ENCODE results near the gene SAGE1.

- TF ChIP-seq POLR2A (IDR thresholded peaks at IDR 0.05; ENCODE audit: low read depth, low read length) (no peak), POLR2AphosphoS5 (IDR thresholded peaks at IDR 0.05; ENCODE audit: low read depth, low read length) (no peak), TAF1 (IDR thresholded peaks at IDR 0.05; ENCODE audit: borderline replicate concordance, low read depth, low read length) (no peak)
These were observed 57.8 kb downstream of the SAGE1 start for GRCh38 chrX:135951291-135951690.

Measured in GM12892 (cell line).